HEK293T (cell line): ENCODE results near the gene VSTM2B.

Source experiments
- CTCF ChIA-PET: fragments of 350-600 bp; formaldehyde crosslinking; extraction: SDS; loops from one replicate; lab custom pipeline; 2021; ENCODE audit warnings: antibody characterized with exemption, inconsistent platforms; lab: Yijun Ruan, JAX
- POLR2A ChIA-PET: fragments of 350-600 bp; formaldehyde crosslinking; extraction: SDS; loops from one replicate; lab custom pipeline; 2020; ENCODE audit warnings: antibody characterized with exemption, inconsistent platforms; lab: Yijun Ruan, JAX
- DNase-seq: peaks from one replicate; pipeline ENCODE4 v3.0.0; 2012; ENCODE audit warnings: mixed read lengths; ENCODE audit errors: extremely low spot score
- ARNT ChIP-seq: fragments of 450-650 bp; IDR thresholded peaks from 2 replicates; pipeline ENCODE4 v1.6.1; 2017; ENCODE audit warnings: mild to moderate bottlenecking
- BHLHE40 ChIP-seq: fragments of 450-650 bp; IDR thresholded peaks from 2 replicates; pipeline ENCODE4 v1.6.1; 2016; ENCODE audit warnings: mild to moderate bottlenecking, moderate library complexity, borderline replicate concordance
- CTBP1 ChIP-seq: fragments of 450-650 bp; IDR thresholded peaks from 2 replicates; pipeline ENCODE4 v1.6.1; 2016; ENCODE audit warnings: borderline replicate concordance
- ELF4 ChIP-seq: fragments of 450-650 bp; IDR thresholded peaks from 2 replicates; pipeline ENCODE4 v1.6.1; 2017; ENCODE audit warnings: antibody characterized with exemption
- FOXA1 ChIP-seq: fragments of 450-650 bp; IDR thresholded peaks from 2 replicates; pipeline ENCODE4 v1.6.1; 2016; ENCODE audit warnings: mild to moderate bottlenecking
- FOXK2 ChIP-seq: fragments of 450-650 bp; IDR thresholded peaks from 2 replicates; pipeline ENCODE4 v1.6.1; 2016; ENCODE audit warnings: mild to moderate bottlenecking
- FOXM1 ChIP-seq: fragments of 450-650 bp; IDR thresholded peaks from 2 replicates; pipeline ENCODE4 v1.6.1; 2017; ENCODE audit warnings: mild to moderate bottlenecking, borderline replicate concordance
- HDGF ChIP-seq: fragments of 450-650 bp; IDR thresholded peaks from 2 replicates; pipeline ENCODE4 v1.6.1; 2017; ENCODE audit warnings: antibody characterized with exemption, borderline replicate concordance
- L3MBTL2 ChIP-seq: fragments of 450-650 bp; conservative IDR thresholded peaks from 2 replicates; pipeline ENCODE4 v1.6.1; 2016; ENCODE audit warnings: mild to moderate bottlenecking
- LEF1 ChIP-seq: fragments of 450-650 bp; IDR thresholded peaks from 2 replicates; pipeline ENCODE4 v1.6.1; 2017; ENCODE audit warnings: mild to moderate bottlenecking, borderline replicate concordance
- NFRKB ChIP-seq: fragments of 450-650 bp; IDR thresholded peaks from 2 replicates; pipeline ENCODE4 v1.6.1; 2016; ENCODE audit warnings: mild to moderate bottlenecking, moderate library complexity
- PKNOX1 ChIP-seq: fragments of 450-650 bp; IDR thresholded peaks from 2 replicates; pipeline ENCODE4 v1.6.1; 2016
- SP1 ChIP-seq: fragments of 450-650 bp; IDR thresholded peaks from 2 replicates; pipeline ENCODE4 v1.6.1; 2017
- SUZ12 ChIP-seq: fragments of 450-650 bp; IDR thresholded peaks from 2 replicates; pipeline ENCODE4 v1.6.1; 2016; ENCODE audit warnings: mild to moderate bottlenecking
- TARDBP ChIP-seq: fragments of 450-650 bp; IDR thresholded peaks from 2 replicates; pipeline ENCODE4 v1.6.1; 2016
- ZNF384 ChIP-seq: fragments of 450-650 bp; IDR thresholded peaks from 2 replicates; pipeline ENCODE4 v1.6.1; 2016

Gene VSTM2B

GRCh38 chr19:29525901-29526729, at the start of gene VSTM2B:
Gene VSTM2B, plus strand, starts transcription at chr19:29525994. Its CDS starts 590 bp downstream, at chr19:29526584.
- CTCF ChIA-PET = no interaction called here
- DNase-seq = no peak
- POLR2A ChIA-PET = no interaction called here
- TF ChIP-seq TARDBP (no peak), FOXM1 (no peak), NFRKB (no peak), ARNT (no peak), ZNF384 (no peak), ELF4 (no peak), HDGF (no peak), BHLHE40 (no peak), SUZ12 (no peak), L3MBTL2 (no peak), LEF1 (no peak), FOXA1 (no peak), PKNOX1 (no peak), SP1 (no peak), CTBP1 (no peak), FOXK2 (no peak)

- ChIA-PET CTCF (interaction anchor here (0.6 to 1.3 kb wide), 3 partner anchors 9 to 221 kb away, joined by 3 to 7 read pairs (median 4); no protein-coding TSS in a partner anchor), POLR2A (no interaction called here)
- TF ChIP-seq SUZ12 (no peak), ELF4 (no peak), PKNOX1 (no peak), NFRKB (no peak), TARDBP (no peak), FOXM1 (no peak), ARNT (no peak), FOXK2 (no peak), L3MBTL2 (no peak), BHLHE40 (no peak), ZNF384 (no peak), LEF1 (no peak), CTBP1 (no peak), FOXA1 (no peak)
- DNase-seq = no peak
Measured at GRCh38 chr19:29476528-29476927, 49.3 kb upstream of the VSTM2B start.

- ChIA-PET POLR2A (no interaction called here), CTCF (interaction anchor here (0.7 to 1.5 kb wide), 3 partner anchors 11 to 25 kb away, joined by 4 to 10 read pairs (median 4); no protein-coding TSS in a partner anchor)
- TF ChIP-seq FOXA1 (no peak), CTBP1 (no peak), BHLHE40 (no peak), NFRKB (no peak), FOXK2 (no peak), HDGF (no peak), SP1 (no peak), TARDBP (no peak), ZNF384 (no peak), LEF1 (no peak), L3MBTL2 (no peak), ELF4 (no peak), SUZ12 (no peak), FOXM1 (no peak), PKNOX1 (no peak), ARNT (no peak)
- no peak for DNase-seq
Measured at GRCh38 chr19:29477831-29478577, 47.8 kb upstream of the VSTM2B start.

- ChIA-PET POLR2A (no interaction called here), CTCF (interaction anchor here (0.7 to 1.5 kb wide), 4 partner anchors 10 to 26 kb away, joined by 3 to 10 read pairs (median 4); no protein-coding TSS in a partner anchor)
- TF ChIP-seq L3MBTL2 (no peak), FOXK2 (no peak), NFRKB (no peak), PKNOX1 (no peak)
- DNase-seq = peak; percentile 35
Measured at GRCh38 chr19:29478578-29479565, 46.9 kb upstream of the VSTM2B start.
